ENCODE data around the gene BCLAF1. TPM values are rescaled to one million over a fixed set of nuclear protein-coding genes. Genes with fewer than 3 reads are reported as not detected.

The BCLAF1 gene
- total and polyA plus RNA-seq, 3 donors from 2014 or later: 39.0 to 188 (median 167) TPM

- no peak for DNase-seq
- H3K36me3 ChIP-seq (ENCODE audit: low read depth, missing control alignments): no peaks in the 10 kb centered on the region
- no peak overlapping the region for H3K27ac ChIP-seq
- no peak for TF ChIP-seq CTCF (IDR thresholded peaks at IDR 0.05)
- TF ChIP-seq POLR2A (IDR thresholded peaks at IDR 0.05): no peak
- H3K4me3 ChIP-seq: no peak overlapping the region
- 50 to 92% methylated on average over 1 of the region's 1 CpG for WGBS, 2 donors
- no peaks in the 10 kb centered on the region for H3K9me3 ChIP-seq
- no peaks in the 10 kb centered on the region for H3K27me3 ChIP-seq
- intact Hi-C loops (cut with DNase I; ENCODE audit: low total_unique reads): no loop called here
- no peaks in the 10 kb centered on the region for H3K4me1 ChIP-seq
Observed at GRCh38 chr6:136306466-136306865, 16.8 kb upstream of the BCLAF1 start.

GRCh38 chr6:136304410-136304809, 14.8 kb upstream of the BCLAF1 start:
- no peak for DNase-seq
- Histone ChIP-seq H3K4me3 (no peak overlapping the region), H3K27me3 (no peaks in the 10 kb centered on the region), H3K36me3 (ENCODE audit: low read depth, missing control alignments) (no peaks in the 10 kb centered on the region), H3K4me1 (no peaks in the 10 kb centered on the region), H3K27ac (no peak overlapping the region), H3K9me3 (no peaks in the 10 kb centered on the region)
- TF ChIP-seq CTCF (IDR thresholded peaks at IDR 0.05): no peak
- no peak for TF ChIP-seq POLR2A (IDR thresholded peaks at IDR 0.05)
- WGBS, 2 donors: 95 to 98% methylated on average over 4 of the region's 4 CpGs
- intact Hi-C loops (cut with DNase I; ENCODE audit: low total_unique reads): no loop called here

- H3K27ac ChIP-seq: no peak overlapping the region
- intact Hi-C loops (cut with DNase I; ENCODE audit: low total_unique reads): no loop called here
- DNase-seq: no peak
- no peaks in the 10 kb centered on the region for H3K36me3 ChIP-seq (ENCODE audit: low read depth, missing control alignments)
- no peaks in the 10 kb centered on the region for H3K4me1 ChIP-seq
- no peak for TF ChIP-seq POLR2A (IDR thresholded peaks at IDR 0.05)
- no peak for TF ChIP-seq CTCF (IDR thresholded peaks at IDR 0.05)
- 87 to 93% methylated on average over 3 of the region's 3 CpGs for WGBS, 2 donors
- H3K4me3 ChIP-seq: no peak overlapping the region
- no peaks in the 10 kb centered on the region for H3K27me3 ChIP-seq
- no peaks in the 10 kb centered on the region for H3K9me3 ChIP-seq
Observed at GRCh38 chr6:136303516-136303915, 13.9 kb upstream of the BCLAF1 start.

GRCh38 chr6:136294621-136295020, 5.0 kb upstream of the BCLAF1 start:
- H3K27me3 ChIP-seq: no peaks in the 10 kb centered on the region
- H3K9me3 ChIP-seq: no peaks in the 10 kb centered on the region
- no peak overlapping the region for H3K27ac ChIP-seq
- intact Hi-C loops (cut with DNase I; ENCODE audit: low total_unique reads): no loop called here
- TF ChIP-seq CTCF (IDR thresholded peaks at IDR 0.05): no peak
- TF ChIP-seq POLR2A (IDR thresholded peaks at IDR 0.05): no peak
- 92 to 98% methylated on average over 3 of the region's 3 CpGs for WGBS, 2 donors
- H3K4me1 ChIP-seq: peaks cover 7% of the 10 kb centered on the region
- no peak overlapping the region for H3K4me3 ChIP-seq
- no peaks in the 10 kb centered on the region for H3K36me3 ChIP-seq (ENCODE audit: low read depth, missing control alignments)
- DNase-seq: no peak

GRCh38 chr6:136290410-136291010, 864 bp upstream of the BCLAF1 start:
- TF ChIP-seq CTCF (IDR thresholded peaks at IDR 0.05): no peak
- no peak for TF ChIP-seq POLR2A (IDR thresholded peaks at IDR 0.05)
- peak overlapping the region; percentile 89 to 93 for H3K4me3 ChIP-seq
- no peaks in the 10 kb centered on the region for H3K36me3 ChIP-seq (ENCODE audit: low read depth, missing control alignments)
- peak overlapping the region; percentile 99 for H3K27ac ChIP-seq
- no peaks in the 10 kb centered on the region for H3K27me3 ChIP-seq
- intact Hi-C loops (cut with DNase I; ENCODE audit: low total_unique reads): no loop called here
- H3K9me3 ChIP-seq: no peaks in the 10 kb centered on the region
- peak; percentile 68 for DNase-seq
- H3K4me1 ChIP-seq: peaks cover 22% of the 10 kb centered on the region
- WGBS, 2 donors: 1% methylated on average over 22 of the region's 22 CpGs

All from testis (tissue), 3 donors.